DOHH2 (cell line): ENCODE measurements around the gene LANCL3.

ENCODE experiments used
- H3F3A ChIP-seq: fragments of 200-600 bp; sonication (generic), shearing (Covaris generic); 2 replicates; pipeline ENCODE4 v1.6.0; 2016; ENCODE audit warnings: antibody characterized with exemption, mild to moderate bottlenecking; ENCODE audit not compliant: control insufficient read depth, insufficient read depth
- H3K27ac ChIP-seq: fragments of 200-600 bp; sonication (generic); 2 replicates; pipeline ENCODE4 v1.5.1; 2014; ENCODE audit warnings: low read depth, mild to moderate bottlenecking, low read length, moderate library complexity
- H3K27me3 ChIP-seq: fragments of 200-600 bp; sonication (generic); 2 replicates; pipeline ENCODE4 v1.6.1; 2014; ENCODE audit warnings: mild to moderate bottlenecking, low read length, mixed read lengths; ENCODE audit not compliant: control insufficient read depth
- H3K36me3 ChIP-seq: fragments of 200-600 bp; sonication (generic); 2 replicates; pipeline ENCODE4 v1.6.1; 2014; ENCODE audit warnings: mild to moderate bottlenecking, low read length, moderate library complexity, mixed read lengths; ENCODE audit not compliant: control insufficient read depth
- H3K4me1 ChIP-seq: fragments of 200-600 bp; sonication (generic); 2 replicates; pipeline ENCODE4 v1.6.1; 2014; ENCODE audit warnings: mild to moderate bottlenecking, low read length, mixed read lengths; ENCODE audit not compliant: control insufficient read depth
- H3K4me2 ChIP-seq: fragments of 200-600 bp; sonication (generic); 2 replicates; pipeline ENCODE4 v1.6.0; 2014; ENCODE audit warnings: mild to moderate bottlenecking, low read length, moderate library complexity
- H3K4me3 ChIP-seq: fragments of 200-600 bp; sonication (generic); 2 replicates; pipeline ENCODE4 v1.5.1; 2014; ENCODE audit warnings: mild to moderate bottlenecking, low read length, mixed read lengths
- H3K79me2 ChIP-seq: fragments of 200-600 bp; sonication (generic); 2 replicates; pipeline ENCODE4 v1.6.1; 2014; ENCODE audit warnings: mild to moderate bottlenecking, low read length, mixed read lengths; ENCODE audit not compliant: control insufficient read depth
- H3K9me2 ChIP-seq: fragments of 200-600 bp; sonication (generic); replicated peaks from 2 replicates; pipeline ENCODE4 v1.6.1; 2014; ENCODE audit warnings: mild to moderate bottlenecking, low read length, mixed read lengths; ENCODE audit not compliant: control insufficient read depth
- H3K9me3 ChIP-seq: fragments of 200-600 bp; sonication (generic); 2 replicates; pipeline ENCODE4 v1.6.1; 2014; ENCODE audit warnings: antibody characterized with exemption, low read length, mixed read lengths; ENCODE audit not compliant: control insufficient read depth, insufficient read depth
- H4K20me1 ChIP-seq: fragments of 200-600 bp; sonication (generic); 2 replicates; pipeline ENCODE4 v1.6.0; 2014; ENCODE audit warnings: low read depth, mild to moderate bottlenecking, antibody characterized with exemption, low read length, moderate library complexity; ENCODE audit not compliant: control insufficient read depth, insufficient read depth
- CTCF ChIP-seq: fragments of 200-600 bp; sonication (generic); IDR thresholded peaks from one replicate; pipeline ENCODE4 v1.5.1; 2014; ENCODE audit warnings: antibody characterized with exemption, mild to moderate bottlenecking, low read depth, low read length; ENCODE audit not compliant: poor library complexity, severe bottlenecking
- EZH2phosphoT487 ChIP-seq: fragments of 200-600 bp; sonication (generic); IDR thresholded peaks from 2 replicates; pipeline ENCODE4 v1.6.1; 2017; ENCODE audit warnings: borderline replicate concordance, mild to moderate bottlenecking, antibody characterized with exemption, low read length, moderate library complexity, mixed read lengths

LANCL3 gene

GRCh38 chrX:37690119-37690518, 118.7 kb downstream of the LANCL3 start:
- Histone ChIP-seq H3K4me3 (no peak overlapping the region), H3K9me3 (no peaks in the 10 kb centered on the region), H3K79me2 (no peaks in the 10 kb centered on the region), H3K9me2 (no peaks in the 10 kb centered on the region), H4K20me1 (no peaks in the 10 kb centered on the region), H3K36me3 (no peaks in the 10 kb centered on the region), H3K4me2 (no peak overlapping the region), H3K27me3 (peaks cover 7% of the 10 kb centered on the region; the same call in 1 of the 2 replicates), H3K27ac (no peak overlapping the region), H3K4me1 (no peaks in the 10 kb centered on the region), H3F3A (no peaks in the 10 kb centered on the region)
- TF ChIP-seq EZH2phosphoT487 (no peak), CTCF (no peak)

- H3K36me3 ChIP-seq: no peaks in the 10 kb centered on the region
- H3K4me2 ChIP-seq: no peak overlapping the region
- H3K4me1 ChIP-seq: no peaks in the 10 kb centered on the region
- H4K20me1 ChIP-seq: no peaks in the 10 kb centered on the region
- H3F3A ChIP-seq: no peaks in the 10 kb centered on the region
- H3K27me3 ChIP-seq: no peaks in the 10 kb centered on the region
- H3K27ac ChIP-seq: no peak overlapping the region
- no peak for TF ChIP-seq EZH2phosphoT487
- TF ChIP-seq CTCF: no peak
- H3K9me3 ChIP-seq: no peaks in the 10 kb centered on the region
- H3K9me2 ChIP-seq: no peaks in the 10 kb centered on the region
- H3K79me2 ChIP-seq: no peaks in the 10 kb centered on the region
- no peak overlapping the region for H3K4me3 ChIP-seq
These were observed 121.5 kb downstream of the LANCL3 start for GRCh38 chrX:37692918-37693317.

- H4K20me1 ChIP-seq: no peaks in the 10 kb centered on the region
- no peaks in the 10 kb centered on the region for H3F3A ChIP-seq
- H3K36me3 ChIP-seq: no peaks in the 10 kb centered on the region
- no peaks in the 10 kb centered on the region for H3K4me1 ChIP-seq
- TF ChIP-seq EZH2phosphoT487 (no peak), CTCF (no peak)
- no peaks in the 10 kb centered on the region for H3K9me2 ChIP-seq
- H3K4me2 ChIP-seq: no peak overlapping the region
- H3K4me3 ChIP-seq: no peak overlapping the region
- H3K9me3 ChIP-seq: no peaks in the 10 kb centered on the region
- no peaks in the 10 kb centered on the region for H3K27me3 ChIP-seq
- H3K79me2 ChIP-seq: no peaks in the 10 kb centered on the region
- H3K27ac ChIP-seq: no peak overlapping the region
These were observed 125.8 kb downstream of the LANCL3 start for GRCh38 chrX:37697169-37697760.
